Thyroid gland (tissue), 4 donors: ENCODE results near the gene CTNNA2.

Experiments
- POLR2A ChIP-seq, 2 donors: fragments of 450-650 bp; IDR thresholded peaks; one replicate each; pipeline ENCODE4 v1.6.1; 2017; ENCODE audit warnings: antibody characterized with exemption in 2 of 2, mild to moderate bottlenecking in 2 of 2, moderate library complexity in 1 of 2
- TF ChIP-seq, protein P1 (sequence below), 6 experiments: fragments of 200-600 bp in 3 of 6; fragments of 450-650 bp in 3 of 6; sonication (generic) in 3 of 6; IDR thresholded peaks; one replicate each; pipeline ENCODE4 v1.5.1; 2016 to 2019; ENCODE audit warnings: antibody characterized with exemption in 6 of 6, mild to moderate bottlenecking in 2 of 6, inconsistent platforms in 1 of 6, moderate library complexity in 1 of 6

DNA sequence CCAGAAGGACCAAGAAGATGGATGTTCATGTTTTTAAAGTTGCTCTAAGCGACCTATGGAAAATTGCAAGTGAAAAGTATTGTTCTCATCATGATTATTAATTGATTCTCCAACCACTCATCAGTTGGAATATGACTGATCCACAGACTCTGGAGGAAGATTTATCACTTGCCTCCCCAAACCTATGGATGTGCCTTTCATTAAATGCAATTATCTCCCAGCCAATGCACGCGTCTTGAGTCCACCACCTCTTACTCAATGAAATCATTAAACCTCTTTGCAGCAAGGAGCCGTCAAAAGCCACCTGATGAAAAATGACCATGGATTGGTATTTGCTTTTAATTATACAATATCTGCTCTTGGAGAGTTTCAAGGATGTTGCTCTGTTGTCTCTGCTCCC is 626.1 kb downstream of the CTNNA2 start:
- TF ChIP-seq, protein P1, sequence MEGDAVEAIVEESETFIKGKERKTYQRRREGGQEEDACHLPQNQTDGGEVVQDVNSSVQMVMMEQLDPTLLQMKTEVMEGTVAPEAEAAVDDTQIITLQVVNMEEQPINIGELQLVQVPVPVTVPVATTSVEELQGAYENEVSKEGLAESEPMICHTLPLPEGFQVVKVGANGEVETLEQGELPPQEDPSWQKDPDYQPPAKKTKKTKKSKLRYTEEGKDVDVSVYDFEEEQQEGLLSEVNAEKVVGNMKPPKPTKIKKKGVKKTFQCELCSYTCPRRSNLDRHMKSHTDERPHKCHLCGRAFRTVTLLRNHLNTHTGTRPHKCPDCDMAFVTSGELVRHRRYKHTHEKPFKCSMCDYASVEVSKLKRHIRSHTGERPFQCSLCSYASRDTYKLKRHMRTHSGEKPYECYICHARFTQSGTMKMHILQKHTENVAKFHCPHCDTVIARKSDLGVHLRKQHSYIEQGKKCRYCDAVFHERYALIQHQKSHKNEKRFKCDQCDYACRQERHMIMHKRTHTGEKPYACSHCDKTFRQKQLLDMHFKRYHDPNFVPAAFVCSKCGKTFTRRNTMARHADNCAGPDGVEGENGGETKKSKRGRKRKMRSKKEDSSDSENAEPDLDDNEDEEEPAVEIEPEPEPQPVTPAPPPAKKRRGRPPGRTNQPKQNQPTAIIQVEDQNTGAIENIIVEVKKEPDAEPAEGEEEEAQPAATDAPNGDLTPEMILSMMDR (IDR thresholded peaks at IDR 0.05) = no peak
- TF ChIP-seq POLR2A (IDR thresholded peaks at IDR 0.05) = no peak
